Smooth muscle cell (in vitro differentiated cells): ENCODE measurements around the gene GAS2L3. TPM values are rescaled to one million over a fixed set of nuclear protein-coding genes. Genes with fewer than 3 reads are reported as not detected.

Experiments
- DNase-seq: peaks from one replicate; lab custom pipeline; 2025; ENCODE audit not compliant: unreplicated experiment; lab: John Stamatoyannopoulos, UW
- H2AFZ ChIP-seq: fragments of 200-600 bp; sonication (generic); 2 replicates; pipeline ENCODE4 v1.6.0; 2016; ENCODE audit warnings: antibody characterized with exemption, low read depth, mild to moderate bottlenecking
- H3F3A ChIP-seq: fragments of 200-600 bp; sonication (generic); 2 replicates; pipeline ENCODE4 v1.6.0; 2017; ENCODE audit warnings: antibody characterized with exemption, low read depth
- H3K27ac ChIP-seq: fragments of 200-600 bp; sonication (generic); 2 replicates; pipeline ENCODE4 v1.5.1; 2016; ENCODE audit warnings: low read depth, mild to moderate bottlenecking
- H3K27me3 ChIP-seq: fragments of 200-600 bp; sonication (generic); 2 replicates; pipeline ENCODE4 v1.6.1; 2016; ENCODE audit warnings: low read depth, mild to moderate bottlenecking
- H3K36me3 ChIP-seq: fragments of 200-600 bp; sonication (generic); 2 replicates; pipeline ENCODE4 v1.5.1; 2016; ENCODE audit warnings: low read depth
- H3K4me1 ChIP-seq: fragments of 200-600 bp; sonication (generic); 2 replicates; pipeline ENCODE4 v1.5.1; 2016; ENCODE audit warnings: low read depth
- H3K4me2 ChIP-seq: fragments of 200-600 bp; sonication (generic); 2 replicates; pipeline ENCODE4 v1.6.0; 2016; ENCODE audit warnings: mild to moderate bottlenecking
- H3K4me3 ChIP-seq: fragments of 200-600 bp; sonication (generic); 2 replicates; pipeline ENCODE4 v1.5.1; 2016; ENCODE audit warnings: mild to moderate bottlenecking
- H3K79me2 ChIP-seq: fragments of 200-600 bp; sonication (generic); 2 replicates; pipeline ENCODE4 v1.6.0; 2016; ENCODE audit warnings: low read depth, mild to moderate bottlenecking
- H3K9ac ChIP-seq: fragments of 200-600 bp; sonication (generic); 2 replicates; pipeline ENCODE4 v1.6.0; 2016; ENCODE audit warnings: low read depth
- H3K9me3 ChIP-seq: fragments of 200-600 bp; sonication (generic); replicated peaks from 2 replicates; pipeline ENCODE4 v1.5.1; 2016; ENCODE audit warnings: low read depth
- H4K20me1 ChIP-seq: fragments of 200-600 bp; sonication (generic); 2 replicates; pipeline ENCODE4 v1.6.0; 2016; ENCODE audit warnings: low read depth
- CTCF ChIP-seq: fragments of 200-600 bp; sonication (generic); IDR thresholded peaks from 2 replicates; pipeline ENCODE4 v1.5.1; 2017; ENCODE audit warnings: borderline replicate concordance, mild to moderate bottlenecking, antibody characterized with exemption; ENCODE audit not compliant: insufficient read depth, poor library complexity, severe bottlenecking
- WGBS: methylation state at CpG from one replicate; pipeline ENCODE4 v1.1.7; 2016; ENCODE audit warnings: low lambda C conversion rate; 5-methylcytosine and 5-hydroxymethylcytosine counted together
- polyA plus RNA-seq: library from polyadenylated mRNA; unstranded; fragments of >200 nt; fragmentation: Nextera tagmentation; extraction: Ambion mirVana; gene quantifications from 2 replicates; pipeline ENCODE4 v1.2.1, GENCODE V29; 2016
- total RNA-seq: library from RNA; depleted of rRNA; stranded (reverse); fragments of >200 nt; gene quantifications from 2 replicates; pipeline ENCODE4 v1.2.3, GENCODE V29; 2014

Gene GAS2L3
- total and polyA plus RNA-seq, 2 experiments from 2014 or later, result 1.2 to 5.8 TPM

- 100% methylated on average over 1 of the region's 1 CpG for WGBS
- no peak for DNase-seq
- H3K4me1 ChIP-seq, result no peaks in the 10 kb centered on the region
- no peak for TF ChIP-seq CTCF
- no peaks in the 10 kb centered on the region for H3K79me2 ChIP-seq
- H3K27ac ChIP-seq, result no peak overlapping the region
- H3K27me3 ChIP-seq, result no peaks in the 10 kb centered on the region
- no peak overlapping the region for H3K9ac ChIP-seq
- peaks cover 6% of the 10 kb centered on the region for H3K9me3 ChIP-seq
- no peak overlapping the region for H3K4me3 ChIP-seq
- H3K4me2 ChIP-seq, result no peak overlapping the region
- H3K36me3 ChIP-seq, result no peaks in the 10 kb centered on the region
- no peaks in the 10 kb centered on the region for H4K20me1 ChIP-seq
- H3F3A ChIP-seq, result no peaks in the 10 kb centered on the region
- H2AFZ ChIP-seq, result no peak overlapping the region
Measured at GRCh38 chr12:100608776-100609175, 35.3 kb downstream of the GAS2L3 start.

GRCh38 chr12:100610666-100611430, 37.4 kb downstream of the GAS2L3 start:
- DNase-seq, result no peak
- no peaks in the 10 kb centered on the region for H3K36me3 ChIP-seq
- no peak overlapping the region for H3K27ac ChIP-seq
- no peak overlapping the region for H2AFZ ChIP-seq
- H3K4me3 ChIP-seq, result no peak overlapping the region
- H4K20me1 ChIP-seq, result no peaks in the 10 kb centered on the region
- no peaks in the 10 kb centered on the region for H3K27me3 ChIP-seq
- H3K79me2 ChIP-seq, result no peaks in the 10 kb centered on the region
- no peaks in the 10 kb centered on the region for H3F3A ChIP-seq
- 90% methylated on average over 4 of the region's 4 CpGs for WGBS
- H3K4me1 ChIP-seq, result no peaks in the 10 kb centered on the region
- no peak overlapping the region for H3K4me2 ChIP-seq
- H3K9me3 ChIP-seq, result peaks cover 6% of the 10 kb centered on the region
- TF ChIP-seq CTCF, result no peak
- H3K9ac ChIP-seq, result no peak overlapping the region

- Histone ChIP-seq H3K4me3 (no peak overlapping the region), H3K4me1 (no peaks in the 10 kb centered on the region), H3K27me3 (no peaks in the 10 kb centered on the region), H3K79me2 (no peaks in the 10 kb centered on the region), H2AFZ (no peak overlapping the region), H3K9ac (no peak overlapping the region), H3K4me2 (no peak overlapping the region), H3K36me3 (no peaks in the 10 kb centered on the region), H3K27ac (no peak overlapping the region), H3F3A (no peaks in the 10 kb centered on the region), H4K20me1 (no peaks in the 10 kb centered on the region), H3K9me3 (no peaks in the 10 kb centered on the region)
- no peak for TF ChIP-seq CTCF
- no peak for DNase-seq
- 97% methylated on average over 3 of the region's 3 CpGs for WGBS
Measured at GRCh38 chr12:100612606-100613005, 39.1 kb downstream of the GAS2L3 start.

- Histone ChIP-seq H2AFZ (no peak overlapping the region), H3F3A (no peaks in the 10 kb centered on the region), H3K9ac (no peak overlapping the region), H3K4me3 (no peak overlapping the region), H3K36me3 (no peaks in the 10 kb centered on the region), H4K20me1 (no peaks in the 10 kb centered on the region), H3K4me2 (no peak overlapping the region), H3K4me1 (no peaks in the 10 kb centered on the region), H3K9me3 (no peaks in the 10 kb centered on the region), H3K27ac (no peak overlapping the region), H3K79me2 (no peaks in the 10 kb centered on the region), H3K27me3 (no peaks in the 10 kb centered on the region)
- no peak for TF ChIP-seq CTCF
- 93% methylated on average over 4 of the region's 4 CpGs for WGBS
- no peak for DNase-seq
Measured at GRCh38 chr12:100624571-100624970, 51.1 kb downstream of the GAS2L3 start.
